ENCODE results near the gene THUMPD2.

Gene THUMPD2

GRCh38 chr2:39724828-39725144 lies 54.3 kb downstream of the THUMPD2 start:
- TF ChIP-seq CTCF (IDR thresholded peaks at IDR 0.05; ENCODE audit: extremely low read depth, insufficient read depth, missing control alignments), result no peak
- in situ Hi-C loops (cut with MboI; ENCODE audit: low pct_unique_long_range_greater_than_20kb, low sequenced_read_pairs, unreplicated experiment), result loop anchor here (25.0 kb wide), 1 partner anchor 487 kb away; the partner anchor contains the start of gene CDKL4
- no peak for DNase-seq (ENCODE audit: low spot score)

- DNase-seq (ENCODE audit: low spot score), result no peak
- in situ Hi-C loops (cut with MboI; ENCODE audit: low pct_unique_long_range_greater_than_20kb, low sequenced_read_pairs, unreplicated experiment), result no loop called here
- TF ChIP-seq CTCF (IDR thresholded peaks at IDR 0.05; ENCODE audit: extremely low read depth, insufficient read depth, missing control alignments), result no peak
These were observed 54.9 kb downstream of the THUMPD2 start for GRCh38 chr2:39723946-39724827.

GRCh38 chr2:39723497-39723896 lies 55.6 kb downstream of the THUMPD2 start:
- no peak for TF ChIP-seq CTCF (IDR thresholded peaks at IDR 0.05; ENCODE audit: extremely low read depth, insufficient read depth, missing control alignments)
- no peak for DNase-seq (ENCODE audit: low spot score)
- in situ Hi-C loops (cut with MboI; ENCODE audit: low pct_unique_long_range_greater_than_20kb, low sequenced_read_pairs, unreplicated experiment), result no loop called here

- in situ Hi-C loops (cut with MboI; ENCODE audit: low pct_unique_long_range_greater_than_20kb, low sequenced_read_pairs, unreplicated experiment), result no loop called here
- TF ChIP-seq CTCF (IDR thresholded peaks at IDR 0.05; ENCODE audit: extremely low read depth, insufficient read depth, missing control alignments), result no peak
- DNase-seq (ENCODE audit: low spot score), result no peak
These were observed 58.1 kb downstream of the THUMPD2 start for GRCh38 chr2:39720970-39721369.

- in situ Hi-C loops (cut with MboI; ENCODE audit: low pct_unique_long_range_greater_than_20kb, low sequenced_read_pairs, unreplicated experiment), result no loop called here
- DNase-seq (ENCODE audit: low spot score), result no peak
- TF ChIP-seq CTCF (IDR thresholded peaks at IDR 0.05; ENCODE audit: extremely low read depth, insufficient read depth, missing control alignments), result no peak
These were observed 59.7 kb downstream of the THUMPD2 start for GRCh38 chr2:39719317-39719716.

GRCh38 chr2:39718483-39718882 lies 60.6 kb downstream of the THUMPD2 start:
- TF ChIP-seq CTCF (IDR thresholded peaks at IDR 0.05; ENCODE audit: extremely low read depth, insufficient read depth, missing control alignments), result no peak
- DNase-seq (ENCODE audit: low spot score), result no peak
- in situ Hi-C loops (cut with MboI; ENCODE audit: low pct_unique_long_range_greater_than_20kb, low sequenced_read_pairs, unreplicated experiment), result no loop called here

All from GM13977 (cell line).